HG03025 (cell line): ENCODE measurements around the gene FARP1.

ENCODE experiments used
- ATAC-seq: cut with Tn5 transposase; IDR thresholded peaks from one replicate; pipeline ENCODE4 v1.9.1; 2021; ENCODE audit warnings: mild to moderate bottlenecking, moderate library complexity; ENCODE audit not compliant: unreplicated experiment, low FRiP score

The FARP1 gene

DNA sequence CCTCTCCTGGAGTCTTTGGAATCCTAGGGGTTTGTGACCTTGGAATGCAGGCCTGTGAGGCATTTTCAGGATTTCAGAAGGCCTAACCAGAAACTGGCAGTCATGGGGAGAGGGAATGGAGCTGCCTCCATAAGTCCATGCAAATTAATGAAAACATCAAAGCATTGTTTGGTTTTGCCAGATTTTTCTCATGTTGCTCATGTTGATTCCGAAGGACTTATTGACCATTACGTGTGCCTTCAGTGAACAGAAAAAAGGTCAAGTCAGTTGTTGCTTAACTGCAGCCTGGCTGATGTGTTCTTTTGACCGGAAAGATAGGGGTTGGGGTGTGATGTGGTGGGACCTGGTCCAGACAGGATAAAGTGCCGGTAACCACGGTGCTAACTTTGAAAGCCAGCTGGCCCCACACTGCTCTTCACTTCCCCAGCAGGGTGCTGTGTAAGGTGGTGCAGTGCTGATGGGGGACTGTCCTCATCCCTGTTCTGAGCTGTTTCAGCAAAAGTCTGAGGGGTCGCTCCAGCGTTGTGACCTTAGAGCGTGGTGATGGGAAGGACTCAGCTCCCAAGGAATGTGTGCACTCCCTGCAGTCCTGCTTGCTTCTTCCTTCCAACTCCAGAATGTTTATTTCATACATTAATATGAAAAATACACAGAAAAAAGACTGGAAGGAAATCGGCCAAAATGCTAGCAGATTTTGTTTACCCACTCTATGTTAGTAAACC lies 30.7 kb downstream of the FARP1 start:
- ATAC-seq, result no peak

DNA sequence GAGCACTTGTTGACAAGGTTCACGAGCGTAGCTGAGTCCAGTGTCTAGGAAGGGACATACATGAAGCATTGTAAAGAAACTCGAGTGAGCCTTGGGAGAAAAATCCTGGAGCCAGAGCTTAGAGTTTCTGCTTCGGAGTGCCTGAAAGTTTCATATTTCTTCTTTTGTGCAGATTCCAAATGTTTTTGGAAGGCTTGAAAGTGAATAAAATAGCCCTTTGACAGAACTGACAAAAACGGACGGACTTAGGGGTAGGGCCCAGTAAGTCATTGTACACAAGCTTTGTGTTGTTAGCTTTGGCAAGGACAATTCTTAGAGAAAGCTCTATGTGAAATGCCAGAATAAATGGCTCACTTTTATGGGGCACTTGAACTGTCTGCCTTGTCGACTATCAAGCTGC lies 31.4 kb downstream of the FARP1 start:
- no peak for ATAC-seq

DNA sequence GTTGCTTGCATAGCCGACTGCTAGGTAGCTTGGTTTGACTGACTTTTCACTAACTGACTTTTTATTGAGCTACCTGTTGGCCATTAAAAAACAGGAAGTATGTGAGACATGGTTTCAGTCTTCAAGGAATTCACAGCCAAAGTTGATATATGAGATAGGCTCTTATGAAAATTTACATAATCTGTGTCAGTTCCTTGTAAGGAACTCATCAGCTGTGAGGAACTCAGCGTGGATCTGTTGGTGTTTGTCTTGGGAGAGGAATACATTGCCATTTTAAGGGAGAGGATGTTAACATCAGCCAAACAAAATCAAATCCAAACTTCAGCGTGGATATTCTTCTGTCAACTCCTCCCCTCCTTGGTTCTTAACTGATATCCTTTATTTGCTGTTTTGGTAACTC lies 32.1 kb downstream of the FARP1 start:
- no peak for ATAC-seq

DNA sequence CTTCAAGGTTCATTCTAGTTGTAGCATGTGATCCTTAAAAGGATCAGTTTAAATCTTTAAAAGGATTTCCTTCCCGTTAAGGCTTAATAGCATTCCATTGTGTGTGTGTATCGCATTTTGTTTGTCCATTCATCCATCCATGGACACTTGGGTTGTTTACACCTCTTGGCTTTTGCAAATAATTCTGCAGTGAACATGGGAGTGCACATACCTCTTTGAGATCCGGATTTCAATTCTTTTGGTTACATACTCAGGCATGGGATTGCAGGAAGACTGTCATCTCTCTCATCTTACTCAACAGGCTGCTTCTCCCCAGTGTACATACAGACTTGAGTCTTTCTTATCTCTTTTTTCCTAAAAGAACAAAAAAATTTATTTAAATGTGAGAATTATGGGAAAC lies 32.9 kb downstream of the FARP1 start:
- no peak for ATAC-seq

DNA sequence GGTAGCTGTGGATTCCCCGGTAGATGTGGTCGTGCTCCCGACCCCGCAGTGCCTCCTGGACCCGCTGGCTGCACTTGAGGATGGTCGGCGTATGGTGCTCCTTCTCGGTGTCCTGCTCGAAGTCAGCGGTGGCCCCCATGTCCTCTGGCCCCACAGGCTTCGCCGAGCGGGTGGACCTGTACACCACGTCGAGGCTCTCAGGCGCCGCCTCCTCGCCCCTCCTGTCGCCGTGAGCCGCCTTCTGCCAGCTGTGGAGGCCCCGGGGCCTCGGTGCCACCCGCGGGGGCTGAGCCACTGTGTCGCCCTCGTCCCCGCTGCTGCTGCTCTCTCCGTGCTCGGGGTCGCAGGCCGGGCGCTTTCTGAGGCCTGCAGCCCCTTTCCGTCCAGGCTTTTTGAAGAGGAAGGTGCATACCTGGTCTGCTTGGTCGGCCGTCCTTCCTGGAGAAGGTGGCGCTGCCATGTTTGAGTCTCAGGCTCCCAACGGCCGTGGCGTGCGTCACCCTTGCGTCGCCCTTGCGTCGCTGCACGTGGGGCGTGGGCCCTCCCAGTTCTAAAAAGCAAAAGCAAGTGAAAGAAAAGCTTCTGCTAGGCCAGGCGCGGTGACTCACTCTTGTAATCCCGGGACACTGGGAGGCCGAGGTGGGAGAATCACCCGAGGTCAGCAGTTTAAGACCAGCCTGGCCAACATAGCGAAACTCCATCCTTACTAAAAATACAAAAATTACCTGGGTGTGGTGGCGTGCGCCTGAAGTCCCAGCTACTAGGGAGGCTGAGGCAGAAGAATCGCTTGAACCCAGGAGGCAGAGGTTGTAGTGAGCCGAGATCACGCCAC lies 34.1 kb downstream of the FARP1 start, which contains the start of gene RNF113B:
Gene RNF113B, minus strand, starts transcription at position 493 of the 832 bp plus-strand sequence. Its CDS starts 33 bp downstream, at position 460.
- ATAC-seq, result no peak

DNA sequence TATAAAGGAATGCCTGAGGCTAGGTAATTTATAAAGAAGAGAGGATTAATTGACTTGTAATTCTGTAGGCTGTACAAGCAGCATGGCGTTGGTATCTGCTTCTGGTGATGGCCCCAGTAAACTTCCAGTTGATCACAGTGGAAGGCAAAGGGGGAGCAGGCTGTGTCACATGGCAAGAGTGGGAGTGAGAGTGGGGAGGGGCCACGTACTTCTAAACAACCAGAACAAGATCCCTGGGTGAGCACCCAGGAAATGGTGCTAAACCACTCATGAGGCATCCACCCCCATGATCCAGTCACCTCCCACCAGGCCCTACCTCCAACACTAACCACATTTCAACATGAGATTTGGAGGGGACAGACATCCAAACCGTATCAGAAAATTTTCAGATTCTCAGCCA lies 37.2 kb downstream of the FARP1 start:
- no peak for ATAC-seq

DNA sequence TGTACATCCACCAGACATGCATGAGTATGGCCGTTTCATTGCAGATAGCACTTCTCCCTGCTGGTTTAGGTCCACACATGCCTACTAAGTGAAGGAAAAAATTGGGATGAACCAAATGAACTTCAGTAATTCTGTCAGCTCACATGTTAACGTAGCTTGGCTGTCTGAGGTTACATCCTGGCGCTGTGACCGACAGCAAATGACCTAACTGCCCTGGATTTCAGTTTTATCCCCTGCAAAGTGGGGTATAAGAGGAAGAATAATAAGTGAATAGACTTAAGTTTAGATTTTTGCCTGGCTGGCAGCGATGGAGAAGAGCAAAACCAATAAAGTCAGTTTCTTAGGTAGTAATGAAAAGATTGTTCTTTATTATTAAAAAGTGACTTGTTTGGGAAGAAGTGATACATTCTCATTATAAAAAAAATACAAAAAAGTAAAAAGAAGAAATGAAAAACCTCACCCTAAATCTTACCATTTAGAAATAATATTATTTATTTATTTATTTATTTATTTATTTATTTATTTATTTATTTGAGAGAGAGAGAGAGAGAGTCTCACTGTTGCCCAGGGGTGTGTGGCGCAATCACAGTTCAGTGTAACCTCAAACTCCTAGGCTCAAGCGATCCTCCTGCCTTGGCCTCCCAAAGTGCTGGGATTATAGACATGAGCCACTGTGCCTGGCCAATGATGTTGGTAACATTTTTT lies 38.4 kb downstream of the FARP1 start:
- no peak for ATAC-seq

DNA sequence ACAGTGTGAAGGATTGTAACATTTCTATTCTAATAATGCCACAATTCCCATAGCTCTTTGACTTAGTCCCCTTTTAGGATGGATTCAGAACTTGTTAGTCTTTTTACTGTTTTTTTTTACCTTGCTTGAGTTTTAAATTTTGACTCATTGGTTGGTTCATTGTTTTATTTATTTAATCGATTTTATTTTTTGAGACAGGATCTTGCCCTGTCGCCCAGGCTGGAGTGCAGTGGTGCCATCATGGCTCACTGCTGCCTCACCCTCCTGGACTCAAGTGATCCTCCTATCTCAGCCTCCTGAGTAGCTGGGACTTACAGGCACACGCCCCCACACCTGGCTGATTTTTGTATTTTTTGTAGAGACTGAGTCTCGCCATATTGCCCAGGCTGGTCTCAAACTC lies 39.3 kb downstream of the FARP1 start:
- ATAC-seq, result no peak

DNA sequence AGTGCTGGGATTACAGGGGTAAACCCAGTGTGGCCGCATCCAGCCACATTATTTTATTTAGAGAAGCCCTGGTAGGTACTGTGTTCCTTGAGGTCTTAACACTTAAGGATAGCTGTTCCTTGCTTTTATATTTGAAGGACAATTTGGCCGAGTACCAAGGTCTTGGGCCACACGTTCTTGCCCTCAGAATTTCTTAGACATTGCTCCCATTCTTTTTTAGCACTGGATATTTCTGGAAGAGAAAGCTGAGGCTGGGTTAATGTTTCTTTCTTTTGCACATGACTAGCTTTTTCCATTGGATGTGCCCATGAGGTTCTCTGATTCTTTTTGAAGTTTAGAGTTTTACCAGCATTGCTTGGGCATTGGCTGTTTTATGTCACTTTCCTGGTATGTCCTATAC lies 39.7 kb downstream of the FARP1 start:
- ATAC-seq, result no peak

DNA sequence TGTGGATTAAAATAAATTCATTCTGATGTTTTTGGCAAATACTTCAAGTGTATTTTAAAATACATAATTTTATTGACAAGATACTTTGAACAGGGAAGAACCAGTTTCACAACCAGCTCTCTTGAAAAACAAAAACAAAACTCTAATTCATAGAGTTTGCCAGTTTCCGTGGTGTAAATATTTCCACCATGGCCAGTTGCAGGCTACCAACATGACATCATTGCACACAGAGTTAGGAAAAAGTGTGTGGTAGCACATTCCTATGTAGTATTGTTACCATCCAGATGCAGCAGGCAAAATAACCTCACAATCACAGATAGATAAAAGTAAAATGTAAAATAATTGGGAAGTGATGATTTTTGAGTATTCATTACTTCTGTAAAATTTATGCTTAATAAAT lies 41.9 kb downstream of the FARP1 start:
- no peak for ATAC-seq

DNA sequence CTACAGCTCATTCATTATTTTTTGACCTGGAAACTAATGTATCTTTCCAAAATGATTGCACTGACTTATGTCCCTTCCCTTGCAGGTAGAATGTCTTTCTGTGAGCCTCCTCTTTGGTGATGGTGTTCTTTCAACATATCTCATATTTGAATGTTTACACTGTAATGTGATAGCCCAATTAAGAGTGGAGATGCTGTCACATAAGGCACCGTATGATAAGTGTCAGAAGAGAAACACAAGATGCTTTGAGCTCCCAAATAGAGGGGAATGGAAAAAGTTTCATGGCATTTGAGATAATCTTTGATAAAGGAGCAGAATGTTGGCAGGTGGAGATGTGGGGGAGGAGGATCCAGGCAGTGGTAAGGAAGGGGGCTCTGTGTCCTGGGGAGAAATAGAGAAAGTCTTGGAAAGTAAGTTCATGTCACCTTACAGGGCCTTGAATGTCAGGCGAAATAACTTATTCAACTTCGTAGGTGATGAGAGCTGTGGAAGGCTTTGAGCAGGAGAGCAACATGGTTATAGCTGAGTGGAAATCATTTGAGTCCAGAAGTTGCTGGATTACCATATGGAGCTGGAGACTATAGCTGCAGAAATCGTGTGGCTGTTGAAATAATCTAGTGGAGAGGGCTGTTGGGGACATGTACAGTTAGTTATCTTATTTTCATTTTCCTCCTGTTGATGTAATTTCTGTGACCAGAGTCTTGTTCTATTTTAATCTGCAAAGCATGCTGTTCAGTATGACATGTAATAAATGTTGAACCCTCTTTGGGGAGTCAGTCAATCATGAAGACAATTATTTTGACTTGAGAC lies 44.5 kb downstream of the FARP1 start:
- no peak for ATAC-seq

DNA sequence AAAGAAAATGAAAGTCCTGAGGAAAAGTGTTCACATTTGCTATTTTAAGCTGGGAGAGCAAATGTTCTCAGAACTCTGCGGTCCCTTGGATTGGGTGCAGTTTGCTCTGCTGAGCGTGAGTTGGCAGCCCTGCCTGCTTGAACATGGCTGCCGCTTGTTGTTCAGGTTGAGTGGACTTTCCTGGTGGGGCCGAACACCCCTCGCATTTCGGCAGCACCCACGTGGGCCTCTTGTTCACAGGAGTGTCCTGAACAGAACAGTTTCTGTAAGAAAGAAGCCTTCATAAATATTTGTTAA lies 45.0 kb downstream of the FARP1 start:
- no peak for ATAC-seq

DNA sequence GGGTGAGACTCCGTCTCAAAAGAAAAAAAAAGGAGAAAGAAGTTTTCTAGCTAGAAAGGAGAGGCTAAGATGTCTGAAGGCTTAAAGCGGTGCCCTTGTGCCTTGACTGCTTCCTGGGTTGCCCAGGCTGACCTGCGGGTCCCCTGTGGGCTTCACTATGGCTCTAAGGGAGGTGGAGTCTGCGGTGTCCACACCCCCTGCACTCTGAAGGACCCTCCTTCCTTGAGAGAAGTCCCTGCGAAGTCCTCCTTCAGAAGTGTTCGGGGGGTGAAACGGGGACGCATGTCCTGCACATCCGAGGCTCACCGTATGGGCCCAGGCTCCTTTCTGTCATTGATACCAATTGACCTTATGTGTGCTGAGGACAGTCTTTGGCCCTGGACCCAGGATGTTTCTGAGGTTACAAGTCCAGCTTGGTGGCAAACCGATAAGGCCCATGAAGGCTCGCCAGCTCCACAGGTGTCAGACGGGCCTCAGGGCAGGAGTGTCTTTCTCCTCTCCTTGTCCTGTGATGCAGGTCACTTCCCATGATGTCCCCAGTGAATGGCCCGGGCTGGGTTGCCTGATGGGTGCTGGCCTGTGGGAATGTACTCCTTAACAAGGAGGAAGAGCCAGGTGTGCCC lies 45.8 kb downstream of the FARP1 start:
- ATAC-seq, result no peak

DNA sequence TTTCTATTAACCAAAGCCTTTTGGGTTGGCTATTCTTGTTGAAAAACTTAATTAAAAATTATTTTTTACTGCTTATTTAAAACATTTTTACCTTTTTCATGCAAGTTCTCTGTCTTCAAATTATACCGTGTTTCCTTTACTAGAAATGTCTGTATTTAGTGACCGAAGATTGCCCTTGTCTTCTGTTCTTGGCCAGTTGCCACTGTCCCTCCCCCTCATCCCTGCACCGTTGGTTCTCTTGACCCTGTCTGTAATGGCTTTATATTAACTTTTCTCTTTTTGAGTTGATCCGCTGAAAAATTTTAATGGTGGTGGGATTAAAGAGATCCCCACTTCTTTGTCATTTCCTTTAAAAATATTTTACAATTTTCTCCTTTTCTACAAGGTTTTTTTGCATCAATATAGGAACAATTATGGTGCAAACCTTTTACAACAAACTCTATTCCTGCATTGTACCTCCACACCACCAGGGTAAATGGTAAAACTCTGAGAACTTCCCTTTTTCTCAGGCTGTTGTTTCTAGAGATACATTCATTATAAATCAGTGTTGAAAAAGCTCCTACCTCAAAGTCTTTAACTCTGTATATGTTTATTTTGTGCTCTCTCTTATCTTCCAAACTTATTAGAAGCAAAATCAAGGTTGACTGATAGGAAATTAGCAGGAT lies 47.1 kb downstream of the FARP1 start:
- no peak for ATAC-seq

DNA sequence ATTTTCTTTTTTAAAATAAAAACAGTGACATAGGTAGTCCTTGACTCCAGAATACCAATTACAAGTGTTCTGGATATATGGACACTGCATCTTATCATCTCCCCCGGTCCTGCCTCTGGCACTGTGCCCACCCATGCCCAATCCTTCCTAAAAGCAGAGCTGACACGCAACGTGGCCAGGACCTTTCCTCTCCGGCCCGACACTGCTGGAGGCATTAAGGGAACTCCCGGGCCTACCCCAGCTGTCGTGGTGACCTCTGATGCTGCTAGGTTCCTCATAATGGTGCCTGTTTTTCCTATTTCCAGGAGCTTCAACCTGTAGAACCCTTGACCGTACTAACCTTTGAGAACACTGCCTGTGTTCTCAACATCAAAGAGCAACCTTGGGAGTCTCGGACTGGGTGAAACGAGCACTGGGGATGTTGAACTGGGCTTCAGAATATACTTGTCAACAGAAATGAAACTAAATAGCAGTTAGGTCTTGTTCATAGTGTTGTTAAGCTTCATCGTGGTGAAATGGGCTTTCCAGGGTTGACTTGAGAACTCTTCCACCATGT lies 48.1 kb downstream of the FARP1 start:
- ATAC-seq, result no peak

DNA sequence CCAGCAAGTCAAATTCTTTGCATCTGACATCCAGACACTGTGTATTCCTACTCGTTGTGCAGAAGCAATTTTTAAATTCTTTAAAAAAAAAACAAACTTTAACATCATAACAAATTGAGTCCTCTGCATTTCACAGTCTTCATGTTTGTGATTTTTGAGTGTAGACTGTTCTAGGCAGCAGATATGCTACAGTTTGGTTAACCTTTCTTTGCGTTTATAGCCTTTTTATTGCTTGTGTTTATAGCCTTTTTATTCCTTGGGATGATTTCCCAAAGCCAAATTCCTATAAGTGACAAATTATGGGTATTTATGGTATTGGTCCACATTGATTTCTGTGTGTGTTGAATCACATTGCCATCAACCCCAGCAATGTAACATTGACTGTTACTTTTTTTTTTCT lies 49.1 kb downstream of the FARP1 start:
- no peak for ATAC-seq

DNA sequence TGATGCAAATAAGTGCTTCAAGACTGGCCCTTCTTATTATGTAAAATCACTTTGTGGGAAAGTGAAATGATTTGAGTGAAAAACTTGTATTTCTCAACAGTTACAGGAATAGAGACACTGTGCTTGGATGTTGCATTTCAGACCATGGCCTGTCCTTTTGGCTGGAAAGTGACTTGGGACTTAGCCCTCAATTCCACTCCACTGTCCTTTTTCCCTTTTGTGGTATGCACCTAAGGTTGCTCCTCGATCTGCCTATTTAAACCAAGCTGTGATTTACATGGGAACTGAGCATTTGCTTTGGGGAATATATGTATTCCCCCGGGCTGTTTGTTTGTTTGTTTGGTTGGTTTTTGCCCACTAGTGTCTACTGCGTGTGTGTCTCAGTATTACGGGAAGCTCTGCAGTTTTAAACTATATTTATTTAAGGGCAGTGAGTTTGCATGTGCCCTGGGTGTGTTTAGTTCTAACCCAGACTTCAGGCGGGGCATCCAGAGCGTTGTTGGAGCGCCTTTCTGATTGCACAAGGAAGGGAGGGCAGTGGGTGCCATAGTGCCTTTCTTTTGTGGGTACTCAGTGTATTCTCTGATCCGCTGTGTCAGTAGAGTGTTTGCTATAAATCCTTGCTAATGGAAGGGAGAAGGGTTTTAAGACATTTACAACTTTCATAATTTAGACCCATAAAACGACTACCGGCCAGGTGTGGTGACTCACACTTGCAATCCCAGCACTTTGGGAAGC lies 52.3 kb downstream of the FARP1 start:
- ATAC-seq, result no peak

DNA sequence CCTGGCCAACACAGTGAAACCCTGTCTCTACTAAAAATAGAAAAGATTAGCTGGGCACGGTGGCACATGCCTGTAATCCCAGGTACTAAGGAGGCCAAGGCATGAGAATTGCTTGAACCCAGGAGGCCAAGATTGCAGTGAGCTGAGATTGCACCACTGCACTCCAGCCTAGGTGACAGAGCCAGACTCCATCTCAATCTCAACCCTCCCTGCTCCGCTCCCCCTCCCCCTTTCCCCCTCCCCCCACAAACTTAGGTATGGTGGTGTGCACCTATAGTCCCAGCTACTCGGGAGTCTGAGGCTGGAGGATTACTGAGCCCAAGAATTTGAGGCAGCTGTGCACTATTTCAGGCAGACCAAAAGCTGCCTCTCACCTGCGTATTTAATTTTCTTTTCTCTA lies 55.8 kb downstream of the FARP1 start:
- ATAC-seq, result no peak

DNA sequence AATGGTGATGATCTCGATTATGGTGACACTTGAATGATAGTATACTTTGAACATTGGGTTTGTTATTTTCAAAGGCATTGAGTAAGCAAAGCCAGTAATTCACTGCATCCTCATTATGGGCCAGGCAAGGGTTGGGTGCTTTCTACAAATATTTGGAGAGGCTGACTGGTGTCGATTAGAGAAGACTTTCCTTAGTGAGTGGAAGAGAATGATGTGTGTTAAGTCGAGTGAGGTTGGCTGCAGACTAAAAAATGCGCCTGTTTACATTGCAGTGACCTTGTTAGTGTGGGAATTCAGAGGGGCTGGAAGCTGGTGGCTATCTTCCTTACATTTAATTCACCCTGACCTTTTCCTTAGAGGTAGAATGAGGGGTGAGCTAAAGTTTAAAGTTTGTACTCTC lies 56.6 kb downstream of the FARP1 start:
- no peak for ATAC-seq
